GM21390 (cell line): ENCODE results near the gene C3orf49.

Experiments
- ATAC-seq: cut with Tn5 transposase; IDR thresholded peaks from one replicate; pipeline ENCODE4 v1.9.1; 2021; ENCODE audit not compliant: unreplicated experiment

Gene C3orf49

DNA sequence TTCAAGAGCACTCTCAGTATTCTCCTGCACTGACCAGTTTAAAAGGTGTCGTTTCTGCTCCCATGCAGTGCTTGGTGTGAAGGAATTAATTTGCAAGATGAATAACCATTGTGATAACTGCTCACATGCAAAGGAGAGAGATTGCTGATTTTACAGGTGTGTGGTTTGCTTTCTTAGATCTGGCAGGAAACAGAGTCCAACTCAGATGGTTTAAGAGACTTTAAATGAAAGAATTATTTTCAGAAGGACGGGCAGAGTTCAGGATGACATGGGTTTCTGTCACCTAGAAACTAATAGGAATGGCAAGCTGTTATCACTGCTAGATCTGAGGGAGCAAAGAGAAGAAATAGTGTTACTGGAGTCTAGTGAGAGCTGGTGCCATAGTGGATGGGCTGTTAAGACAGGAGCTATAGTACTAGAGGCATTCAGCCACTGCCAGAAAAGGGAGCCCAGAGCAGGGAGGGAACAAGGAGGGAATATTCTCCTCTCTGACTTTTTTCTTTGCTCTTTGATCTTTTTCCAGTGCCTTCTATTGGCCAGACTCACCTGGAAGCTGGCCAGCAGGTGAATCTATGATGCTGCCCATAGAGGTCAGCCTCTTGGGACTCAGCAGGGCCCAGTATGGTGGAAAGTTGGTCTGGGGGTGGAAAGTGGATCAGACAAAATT lies 59.4 kb downstream of the C3orf49 start:
- ATAC-seq: no peak

DNA sequence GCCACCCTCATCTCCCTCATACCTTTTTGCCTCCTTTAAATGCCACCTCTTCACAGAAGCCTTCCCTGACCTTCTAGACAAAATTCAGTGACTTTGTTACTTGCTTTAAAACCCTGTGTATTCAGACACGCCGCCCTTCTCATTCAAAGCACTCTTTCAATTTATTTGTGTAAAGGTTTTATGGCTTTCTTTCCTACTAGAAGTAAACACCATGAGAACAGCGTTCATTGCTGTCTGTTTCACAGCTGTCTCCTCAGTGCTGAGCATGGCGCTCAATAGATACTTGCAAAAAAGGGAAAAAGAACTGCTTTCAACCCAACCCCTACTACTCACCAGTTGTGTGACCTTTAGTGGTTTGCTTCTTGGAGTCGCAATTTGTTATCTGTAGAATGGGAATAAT lies 61.6 kb downstream of the C3orf49 start:
- no peak for ATAC-seq

DNA sequence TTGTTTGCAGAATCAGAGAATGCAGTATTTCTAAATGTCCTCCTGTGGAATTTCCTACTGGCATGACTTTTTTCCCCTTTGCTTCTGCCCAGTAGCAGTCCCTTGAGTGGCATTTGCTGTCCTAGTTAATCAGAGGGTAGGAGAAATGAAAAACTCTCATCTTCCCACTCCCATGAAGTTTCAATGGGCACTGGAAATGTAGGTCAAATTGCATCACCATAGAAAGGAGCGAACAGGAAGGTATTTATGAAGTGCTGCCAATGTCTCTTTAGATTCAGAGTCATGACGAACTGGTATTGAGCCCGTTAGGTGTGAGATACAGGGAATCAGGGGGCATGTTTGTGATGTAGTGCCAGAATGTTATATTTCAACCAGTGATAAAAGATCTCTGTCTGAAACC lies 67.8 kb downstream of the C3orf49 start:
- no peak for ATAC-seq

DNA sequence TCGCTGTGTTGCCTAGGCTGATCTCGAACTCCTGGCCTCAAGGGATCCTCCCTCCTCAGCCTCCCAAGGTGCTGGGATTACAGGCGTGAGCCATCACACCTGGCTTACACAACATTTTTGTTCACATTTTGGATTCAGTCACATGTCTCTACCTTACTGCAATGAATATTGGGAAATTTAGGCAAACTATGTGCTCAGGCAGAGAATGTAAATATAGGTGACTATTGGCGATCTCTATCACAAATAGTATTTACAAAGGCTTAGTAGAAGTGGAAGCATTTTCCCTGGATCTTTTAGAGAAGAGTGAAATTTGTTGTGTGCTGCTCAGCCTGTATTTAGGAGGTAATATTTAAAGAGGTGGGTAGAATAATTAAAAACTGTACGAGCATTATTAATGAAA lies 72.4 kb downstream of the C3orf49 start:
- no peak for ATAC-seq

DNA sequence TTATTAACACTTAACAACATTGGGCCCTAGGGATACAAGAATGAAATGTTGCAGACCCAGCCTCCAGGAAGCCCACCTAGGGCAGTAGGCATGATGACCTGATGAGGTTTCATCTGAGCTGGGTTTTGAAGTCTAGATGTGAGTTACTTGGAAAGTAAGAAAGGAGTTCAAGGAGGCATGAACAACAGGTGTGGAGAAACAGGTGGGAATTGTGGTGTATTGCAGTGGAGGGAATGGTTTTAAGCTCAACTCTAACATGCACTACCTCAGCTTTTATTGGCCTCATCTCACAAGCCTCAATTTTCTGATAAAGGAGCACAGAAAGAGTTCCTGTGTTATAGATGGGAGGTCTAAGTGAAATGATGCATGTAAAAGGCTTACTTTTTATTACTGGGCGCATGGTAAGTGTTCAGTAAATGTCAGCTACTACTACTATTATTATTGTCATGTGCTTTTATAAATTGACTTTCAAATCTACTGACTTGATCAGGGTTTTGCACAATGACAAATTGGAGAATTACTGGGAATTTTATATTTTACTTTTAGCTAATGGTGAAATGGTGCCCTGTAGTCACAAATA lies 73.8 kb downstream of the C3orf49 start:
- no peak for ATAC-seq

DNA sequence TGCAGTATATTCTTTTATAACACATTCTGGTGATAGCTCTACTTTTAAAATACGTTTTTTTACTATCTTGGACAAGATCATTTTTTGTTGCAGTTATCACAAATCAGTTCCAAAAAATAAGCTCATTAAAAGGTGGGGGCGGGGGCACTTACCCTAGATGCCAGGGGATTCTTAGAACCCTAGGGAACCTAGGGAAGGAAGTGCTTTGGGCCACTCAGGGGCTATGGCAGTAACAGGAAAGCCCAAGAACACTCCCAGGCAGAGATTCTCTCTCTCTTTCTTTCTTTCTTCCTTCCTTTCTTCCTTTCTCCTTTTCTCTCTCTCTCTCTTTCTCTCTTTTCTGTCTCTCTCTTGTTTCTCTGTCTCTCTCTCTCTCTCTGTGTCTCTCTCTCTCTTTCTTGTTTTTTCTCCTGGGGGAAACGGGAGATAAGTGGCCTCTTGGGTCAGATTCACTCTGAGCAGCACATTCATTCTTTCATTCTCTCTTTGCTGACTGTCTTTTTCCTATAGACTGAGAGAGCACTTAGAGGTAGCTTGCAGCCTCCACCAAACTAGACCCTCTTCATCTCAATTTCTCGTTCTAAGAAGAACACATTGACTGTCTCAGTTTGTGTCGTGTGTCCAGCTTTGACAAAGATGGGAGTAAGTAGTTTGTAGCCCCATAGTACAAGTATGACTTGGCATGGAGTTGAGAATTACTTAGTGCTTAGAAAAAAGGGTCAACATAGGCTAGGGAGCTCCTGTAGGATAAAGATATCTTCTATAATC lies 76.5 kb downstream of the C3orf49 start:
- ATAC-seq: no peak

DNA sequence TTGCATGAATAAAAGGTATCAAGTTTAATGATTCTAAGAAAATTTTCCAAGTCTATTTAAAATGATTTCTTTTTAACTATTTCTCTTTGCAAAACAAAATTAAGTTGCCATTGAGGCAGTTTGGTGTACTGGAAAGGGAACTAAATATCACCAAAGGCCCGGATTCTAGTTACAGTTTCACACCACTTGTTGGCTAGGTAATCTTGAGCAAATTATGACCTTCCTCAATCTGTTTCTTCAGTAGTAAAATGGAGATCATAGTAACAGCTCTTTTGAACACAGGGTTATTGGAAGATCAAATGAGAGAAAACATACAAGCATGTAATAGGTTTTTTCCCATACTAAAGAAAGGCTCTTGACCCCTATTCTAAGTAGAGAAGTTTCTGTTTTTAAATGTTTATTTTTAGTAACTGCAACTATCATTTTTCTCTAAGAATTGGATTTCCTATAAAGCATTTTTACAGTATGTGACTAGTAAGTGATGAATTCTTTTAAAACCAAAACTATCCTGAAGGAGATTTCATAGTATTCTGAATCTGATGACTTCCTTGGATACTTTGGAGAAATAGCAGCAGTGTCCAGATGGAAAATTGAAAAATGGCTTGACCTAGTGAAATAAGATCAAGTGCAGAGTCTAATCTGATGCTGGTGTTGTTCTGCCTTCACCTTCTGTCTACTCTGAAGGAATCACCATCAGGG lies 77.4 kb downstream of the C3orf49 start:
- peak; percentile 74 for ATAC-seq
